Astrocyte of the hippocampus (primary cell): ENCODE measurements around the gene PGRMC1.
"Not testable (repeated sequence)": the region's sequence is repeated elsewhere in the genome, so short reads cannot be mapped to it uniquely, and the experiment has no call there.

Experiments used
- DNase-seq: peaks from one replicate; pipeline ENCODE4 v3.0.0; 2011; ENCODE audit warnings: low read depth, low spot score

The PGRMC1 gene

GRCh38 chrX:119235872-119236622, at the start of gene PGRMC1:
TSS of gene PGRMC1 (plus strand) at chrX:119236285. CDS start at chrX:119236364, 79 bp downstream.
- DNase-seq, result peak; percentile 89

GRCh38 chrX:119186763-119187162, 49.3 kb upstream of the PGRMC1 start:
- no peak for DNase-seq

GRCh38 chrX:119187298-119187697, 48.8 kb upstream of the PGRMC1 start:
- DNase-seq, result no peak

DNA sequence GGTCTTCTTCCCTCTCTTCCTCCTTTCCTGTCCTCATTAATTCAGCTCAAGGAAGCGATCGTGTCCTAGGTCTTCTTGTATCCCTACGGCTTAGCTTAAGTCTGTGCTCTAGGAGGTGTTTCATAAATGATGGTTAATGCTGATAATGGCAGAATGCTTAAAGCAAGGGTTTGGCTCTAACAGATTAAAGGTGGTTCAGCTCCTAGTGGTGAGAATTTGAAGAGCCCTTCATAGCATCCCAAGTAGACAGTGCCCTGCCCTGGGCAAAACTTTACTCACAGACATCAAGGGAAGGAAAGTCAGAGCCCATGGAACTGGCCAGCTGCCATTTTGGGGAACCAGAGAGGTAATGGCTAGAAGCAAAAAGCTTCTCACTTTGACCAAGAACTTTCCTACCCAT, 47.0 kb upstream of the PGRMC1 start:
- no peak for DNase-seq

DNA sequence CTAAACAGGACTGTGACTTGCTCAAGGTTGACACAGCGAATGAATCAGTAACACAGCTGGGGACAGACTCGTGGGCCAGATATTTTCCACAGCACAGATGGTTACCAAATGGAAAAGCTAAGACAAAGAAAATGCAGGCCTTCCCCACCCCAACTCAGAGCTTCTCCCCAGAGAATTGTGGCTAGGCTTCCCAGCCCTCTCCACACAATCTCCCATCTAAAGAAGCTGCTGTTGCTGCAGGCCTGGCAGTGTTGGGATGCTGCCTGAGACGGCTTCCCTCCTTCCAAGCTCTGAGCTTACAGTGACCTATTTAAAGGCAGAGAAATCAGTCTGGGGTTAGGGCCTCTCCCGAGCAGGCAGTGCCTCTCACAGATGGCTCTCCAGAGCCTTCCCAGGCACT, 46.5 kb upstream of the PGRMC1 start:
- no peak for DNase-seq

- no peak for DNase-seq
Measured at GRCh38 chrX:119190091-119190681, 45.9 kb upstream of the PGRMC1 start.

DNA sequence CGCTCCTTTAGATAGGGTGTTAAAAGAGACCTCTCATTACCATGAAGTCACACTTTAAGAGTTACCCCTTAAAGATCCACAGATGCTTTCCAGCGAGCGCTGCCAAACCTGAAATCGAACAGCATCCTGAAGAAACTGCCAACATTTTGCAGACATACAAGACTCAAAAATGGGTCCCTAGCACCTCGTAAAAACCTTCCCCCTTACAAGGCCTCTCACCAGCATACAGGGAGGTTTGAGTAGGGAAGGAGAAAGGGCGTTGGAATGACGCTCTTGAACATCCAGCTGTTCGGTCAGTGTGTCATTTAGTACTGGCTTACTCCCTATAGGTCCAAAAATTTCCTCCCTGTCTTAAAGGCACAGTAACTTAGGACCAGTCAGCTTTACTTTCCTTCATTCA, 45.3 kb upstream of the PGRMC1 start:
- no peak for DNase-seq

DNA sequence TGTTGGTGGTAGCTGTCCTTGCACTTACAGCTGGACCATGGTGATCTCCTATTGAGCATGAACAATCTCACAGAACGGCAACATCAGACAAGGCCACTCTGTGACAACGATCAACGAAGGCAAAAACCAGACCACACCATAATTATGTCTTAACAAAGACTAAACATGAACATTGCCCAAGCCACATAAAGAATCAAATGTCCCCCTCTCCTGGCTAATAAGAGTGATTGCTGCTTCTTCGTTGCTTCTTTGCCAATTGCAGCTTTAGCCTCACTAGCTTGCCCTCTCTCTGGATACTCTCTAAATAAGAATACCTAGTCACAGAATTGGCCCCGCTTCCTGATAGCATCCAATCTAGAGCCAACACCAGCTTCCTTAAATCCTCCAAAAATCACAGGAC, 41.5 kb upstream of the PGRMC1 start:
- DNase-seq, result no peak

DNA sequence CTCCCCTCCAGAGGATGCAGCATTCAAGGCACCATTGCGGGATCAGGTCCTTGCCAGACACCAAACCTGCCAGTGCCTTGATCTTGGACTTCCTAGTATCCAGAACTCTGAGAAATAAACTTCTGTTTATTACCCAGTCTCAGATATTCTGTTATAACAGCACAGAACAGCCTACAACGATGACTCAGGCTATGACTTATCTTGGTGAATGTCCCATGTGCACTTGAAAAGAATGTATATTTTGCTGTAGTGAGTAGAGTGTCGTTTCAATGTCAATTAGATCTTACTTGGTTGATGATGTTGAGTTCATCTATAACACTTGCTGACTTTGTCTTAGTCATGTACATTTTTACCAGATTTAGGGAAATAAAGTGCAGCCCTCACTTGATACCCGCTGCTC, 34.5 kb upstream of the PGRMC1 start:
- peak; percentile 2 for DNase-seq

DNA sequence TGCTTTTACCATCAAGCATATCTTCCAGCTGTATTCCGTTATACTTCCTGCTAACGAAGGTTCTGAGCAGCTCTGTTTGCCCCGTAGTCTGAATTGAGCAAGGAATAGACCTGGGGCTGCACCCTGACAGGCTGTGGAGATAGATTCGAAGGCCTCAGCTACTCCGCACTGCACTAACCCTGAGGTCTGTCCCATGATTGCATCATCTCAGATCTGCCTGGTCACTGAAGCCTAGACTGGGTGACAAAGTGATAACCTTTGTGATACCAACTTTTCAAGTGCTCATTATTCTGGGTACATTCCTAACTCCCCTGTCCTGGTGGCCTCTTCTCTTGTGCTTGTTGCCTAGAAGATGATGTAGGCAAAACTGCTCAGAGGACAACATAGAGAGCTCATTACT, 29.9 kb upstream of the PGRMC1 start:
- DNase-seq, result no peak

DNA sequence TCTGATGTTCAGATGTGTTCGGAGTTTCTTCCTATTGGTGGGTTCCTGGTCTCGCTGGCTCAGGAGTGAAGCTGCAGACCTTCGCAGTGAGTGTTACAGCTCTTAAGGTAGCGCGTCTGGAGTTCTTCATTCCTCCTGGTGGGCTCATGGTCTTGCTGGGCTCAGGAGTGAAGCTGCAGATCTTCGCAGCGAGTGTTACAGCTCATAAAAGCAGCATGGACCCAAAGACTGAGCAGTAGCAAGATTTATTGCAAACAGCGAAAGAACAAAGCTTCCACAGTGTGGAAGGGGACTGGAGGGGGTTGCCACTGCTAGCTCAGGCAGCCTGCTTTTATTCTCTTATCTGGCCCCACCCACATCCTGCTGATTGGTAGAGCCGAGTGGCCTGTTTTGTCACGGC, 28.6 kb upstream of the PGRMC1 start:
- DNase-seq, result not testable (repeated sequence)

- no peak for DNase-seq
Measured at GRCh38 chrX:119208401-119209057, 27.6 kb upstream of the PGRMC1 start.

- DNase-seq, result not testable (repeated sequence)
Measured at GRCh38 chrX:119210931-119211648, 25.0 kb upstream of the PGRMC1 start.

GRCh38 chrX:119211649-119212014, 24.5 kb upstream of the PGRMC1 start:
- DNase-seq, result no peak

DNA sequence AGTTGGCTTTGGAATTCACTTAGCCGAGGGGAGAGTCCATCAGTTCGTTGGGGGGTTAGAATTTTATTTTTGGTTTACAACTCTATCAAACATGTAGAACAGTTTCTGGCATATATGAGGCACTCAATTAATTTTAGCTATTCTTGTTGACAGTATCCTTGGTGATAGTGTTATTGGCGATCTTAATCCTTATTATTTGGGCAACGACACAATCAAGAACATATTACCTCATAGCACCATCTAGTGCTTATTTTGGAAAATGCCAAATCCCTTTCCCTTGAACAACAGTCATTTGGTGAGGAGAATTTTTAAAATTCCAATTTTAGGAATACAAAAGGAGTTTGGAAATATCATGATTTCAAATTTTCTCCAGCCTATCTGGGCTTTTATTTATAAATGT, 17.9 kb upstream of the PGRMC1 start:
- DNase-seq, result peak; percentile 20

DNA sequence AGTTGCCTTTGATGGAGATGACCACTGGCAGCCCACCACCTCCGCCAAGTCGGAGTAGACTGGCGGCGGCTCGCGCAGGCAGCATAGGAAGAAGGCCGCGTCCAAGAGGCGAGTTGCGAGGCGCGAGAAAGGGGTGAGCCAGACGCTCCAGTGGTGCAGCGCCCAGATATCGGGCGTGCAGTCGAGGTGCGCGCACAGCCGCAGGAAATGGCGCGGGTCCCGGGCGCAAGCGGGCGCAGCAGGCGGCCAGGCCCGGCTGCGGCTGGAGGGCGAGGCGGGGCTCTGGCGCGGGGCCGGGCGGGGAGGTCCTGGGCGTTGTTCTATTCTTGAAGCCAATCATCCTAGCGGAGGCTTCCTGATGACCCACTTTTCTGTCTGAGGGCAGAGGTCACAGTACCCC, 13.2 kb upstream of the PGRMC1 start:
- no peak for DNase-seq

DNA sequence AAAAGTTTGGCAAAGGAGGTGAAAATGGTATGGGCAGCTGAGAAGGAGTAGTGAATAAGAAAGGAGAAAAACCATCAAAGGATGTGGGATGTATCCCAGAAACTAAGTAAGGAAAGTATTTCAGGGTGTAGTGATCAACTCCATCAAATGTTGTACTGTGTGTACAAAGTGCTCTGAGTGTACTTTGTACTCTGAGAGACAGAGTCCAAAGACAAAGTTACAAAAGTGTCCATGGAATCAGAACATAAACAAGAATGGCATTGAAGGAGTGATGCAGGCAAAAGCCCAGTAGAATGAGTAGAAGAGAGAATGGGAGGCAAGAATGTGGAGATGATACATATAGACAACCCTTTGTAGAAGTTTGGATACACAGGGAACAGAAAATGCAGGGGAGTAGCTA, 12.3 kb upstream of the PGRMC1 start:
- DNase-seq, result no peak

DNA sequence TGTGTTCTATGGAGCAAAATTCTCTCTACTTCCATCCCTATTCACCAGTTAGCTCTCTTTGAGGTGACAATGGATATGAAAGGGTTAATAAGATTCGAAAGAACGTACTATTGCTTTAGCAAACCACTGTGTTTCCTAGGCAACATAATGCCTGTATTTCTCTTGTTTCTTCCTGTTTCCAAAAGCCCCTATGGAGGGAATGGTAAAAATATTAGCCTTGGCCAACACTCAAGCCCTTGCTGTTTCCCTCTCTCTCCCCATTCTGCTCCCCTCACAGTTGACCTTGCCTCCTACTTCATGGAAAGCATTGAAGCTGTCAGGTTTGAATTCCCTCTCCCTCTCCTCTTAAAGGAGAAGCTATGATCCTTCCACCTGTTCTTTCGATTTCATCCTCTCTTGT, 9.6 kb upstream of the PGRMC1 start:
- DNase-seq, result no peak

DNA sequence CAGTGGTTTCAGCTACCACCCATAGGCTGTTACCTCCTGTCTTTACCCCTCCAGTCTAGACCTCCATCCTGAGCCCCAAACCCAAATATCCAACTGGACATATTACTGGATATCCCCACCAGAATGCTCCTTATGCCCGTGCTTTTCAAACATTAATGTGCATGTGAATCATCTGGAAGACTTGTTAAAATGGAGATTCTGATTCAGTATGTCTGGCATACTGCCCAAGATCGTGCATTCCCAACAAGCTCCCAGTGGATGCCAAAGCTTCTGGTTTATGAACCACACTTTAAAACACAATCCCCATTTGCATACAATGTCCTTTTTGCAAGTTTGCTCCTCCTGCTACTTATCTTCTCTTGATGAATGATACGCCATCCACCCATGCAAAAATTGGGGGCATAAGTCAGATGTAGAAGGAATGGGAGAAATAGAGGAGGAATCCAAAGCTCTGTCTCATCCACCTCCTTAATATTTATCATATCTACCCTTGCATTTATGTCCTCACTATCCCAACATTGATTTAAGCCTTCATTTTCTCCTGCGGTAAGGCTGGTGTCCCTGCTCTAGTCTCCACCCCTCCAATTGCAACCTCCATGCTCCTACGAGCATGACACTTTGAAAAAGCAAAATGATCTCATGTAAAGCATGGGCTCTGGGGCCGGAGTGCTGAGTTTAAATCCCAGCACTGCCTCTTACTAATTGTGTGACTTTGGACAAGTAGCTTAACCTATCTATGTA, 7.4 kb upstream of the PGRMC1 start:
- peak; percentile 85 for DNase-seq

DNA sequence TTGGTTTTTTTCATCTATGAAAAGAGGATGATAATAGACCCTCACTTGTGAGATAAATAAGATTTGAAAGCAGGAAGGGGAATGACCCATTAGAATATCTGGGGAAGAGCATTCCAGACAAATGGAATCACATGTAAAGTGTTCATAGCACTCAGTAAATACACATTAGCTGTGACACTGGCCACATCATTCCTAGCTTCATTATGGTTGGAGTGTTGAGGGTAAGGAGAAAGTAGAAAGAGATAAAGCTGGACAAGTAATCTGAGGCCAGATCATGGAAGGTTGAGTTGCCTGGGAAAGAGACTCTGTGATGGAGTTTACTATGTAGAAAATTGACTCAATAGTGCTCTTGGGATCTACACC, 6.9 kb upstream of the PGRMC1 start:
- no peak for DNase-seq

- DNase-seq, result no peak
Measured at GRCh38 chrX:119230850-119231249, 5.2 kb upstream of the PGRMC1 start.

GRCh38 chrX:119231936-119232445, 4.1 kb upstream of the PGRMC1 start:
- no peak for DNase-seq
